Kidney (tissue), 14 donors: ENCODE data around the gene SLCO3A1. TPM values are rescaled to one million over a fixed set of nuclear protein-coding genes. Genes with fewer than 3 reads are reported as not detected.

Experiments
- DNase-seq, 5 donors: peaks; one replicate each; pipeline ENCODE4 v3.0.0-alpha.2; 2013 to 2020
- FAIRE-seq: peaks from 2 replicates; lab custom pipeline; 2012; peaks lifted over from hg19 to GRCh38; lab: Jason Lieb, UNC
- H3K27ac ChIP-seq, 2 donors: one replicate each; pipeline ENCODE4 v1.7.0; 2013; ENCODE audit warnings: low read depth in 2 of 2, low read length in 2 of 2, inconsistent platforms in 1 of 2
- H3K27me3 ChIP-seq: one replicate; pipeline ENCODE4 v1.7.1; 2013; ENCODE audit warnings: low read length, inconsistent platforms; ENCODE audit not compliant: control insufficient read depth, insufficient read depth
- H3K36me3 ChIP-seq, 3 donors: one replicate each; pipeline versions ENCODE4 v1.7.0 to v1.7.1; 2013; ENCODE audit warnings: low read length in 3 of 3, control low read depth in 1 of 3, inconsistent platforms in 1 of 3; ENCODE audit not compliant: insufficient read depth in 3 of 3, control insufficient read depth in 2 of 3
- H3K4me1 ChIP-seq, 3 donors: one replicate each; pipeline versions ENCODE4 v1.7.0 to v1.7.1; 2013; ENCODE audit warnings: low read length in 3 of 3, inconsistent platforms in 1 of 3, low read depth in 1 of 3; ENCODE audit not compliant: control insufficient read depth in 2 of 3, insufficient read depth in 2 of 3
- H3K4me3 ChIP-seq, 3 donors: one replicate each; pipeline versions ENCODE4 v1.7.0 to v1.8.1; 2013; ENCODE audit warnings: low read length in 3 of 3, control low read depth in 1 of 3, inconsistent platforms in 1 of 3
- H3K9ac ChIP-seq, 3 donors: one replicate each; pipeline versions ENCODE4 v1.7.0 to v1.7.1; 2013; ENCODE audit warnings: low read length in 3 of 3, control low read depth in 1 of 3, inconsistent platforms in 1 of 3
- H3K9me3 ChIP-seq, 3 donors: one replicate each; pipeline versions ENCODE4 v1.7.0 to v1.7.1; 2013; ENCODE audit warnings: low read length in 3 of 3, control low read depth in 1 of 3, inconsistent platforms in 1 of 3; ENCODE audit not compliant: control insufficient read depth in 2 of 3, insufficient read depth in 1 of 3
- intact Hi-C: fragments of 100-400 bp; cut with DNase I; formaldehyde crosslinking; loops from one replicate; pipeline ENCODE4 v1.11.1; 2022
- polyA plus RNA-seq: library from polyadenylated mRNA; stranded (reverse); fragments of 350-450 nt; fragmentation: Illumina TruSeq; extraction: RNeasy Lipid Tissue Mini Kit (QIAGEN cat#74804); gene quantifications from one replicate; pipeline ENCODE4 v1.2.3, GENCODE V29; 2014; ENCODE audit warnings: low read depth, low replicate concordance; ENCODE audit not compliant: insufficient read depth
- total RNA-seq: library from RNA; stranded (reverse); fragmentation: NEBNext Ultra II Directional; extraction: Animal tissue kit (Norgen Biotek cat#: 25700); gene quantifications from one replicate; pipeline ENCODE4 v1.2.1, GENCODE V29; 2021
- TF ChIP-seq, protein P1 (sequence below): IDR thresholded peaks from 3 replicates; pipeline ENCODE4 v1.5.1; 2012; ENCODE audit warnings: mild to moderate bottlenecking, moderate library complexity, borderline replicate concordance; ENCODE audit not compliant: insufficient read depth; ENCODE audit errors: extremely low read depth
- donor health status: control.
- donor health status: control.
- donor health status: control.
- donor health status: control.
- donor health status: control.
- donor health status: DM: yes; HTN: yes; CAD: no.
- donor health status: Normal renal cell carcinoma (clear cell type).

Gene SLCO3A1
- total and polyA plus RNA-seq, 2 donors from 2014 or later: 12.8 to 59.4 TPM

DNA sequence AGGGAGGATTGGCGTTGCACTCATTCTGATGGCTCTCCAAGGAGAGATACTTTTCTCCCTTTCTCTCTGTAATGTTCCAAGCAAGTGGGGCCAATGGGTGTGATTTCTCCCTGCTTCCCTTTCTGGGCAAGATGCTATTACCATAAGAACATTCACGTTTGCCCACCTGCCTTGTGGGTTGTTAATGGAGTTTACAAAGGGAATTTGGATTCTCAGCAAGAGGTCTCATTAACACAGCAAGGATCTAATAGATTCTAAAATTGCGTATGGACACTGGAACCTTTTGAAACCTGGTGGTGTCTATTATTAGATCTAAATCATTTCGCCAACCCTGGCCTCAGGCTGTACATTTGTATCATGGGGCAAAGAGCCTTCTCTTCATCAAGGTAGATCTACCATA, 74.1 kb downstream of the SLCO3A1 start:
- Histone ChIP-seq H3K4me1 (no peaks in the 10 kb centered on the region), H3K27ac (peak overlapping the region in 1 of 2 donors; percentile 13), H3K27me3 (no peaks in the 10 kb centered on the region), H3K9ac (no peak overlapping the region), H3K9me3 (no peaks in the 10 kb centered on the region), H3K4me3 (no peak overlapping the region), H3K36me3 (no peaks in the 10 kb centered on the region)
- TF ChIP-seq, protein P1, sequence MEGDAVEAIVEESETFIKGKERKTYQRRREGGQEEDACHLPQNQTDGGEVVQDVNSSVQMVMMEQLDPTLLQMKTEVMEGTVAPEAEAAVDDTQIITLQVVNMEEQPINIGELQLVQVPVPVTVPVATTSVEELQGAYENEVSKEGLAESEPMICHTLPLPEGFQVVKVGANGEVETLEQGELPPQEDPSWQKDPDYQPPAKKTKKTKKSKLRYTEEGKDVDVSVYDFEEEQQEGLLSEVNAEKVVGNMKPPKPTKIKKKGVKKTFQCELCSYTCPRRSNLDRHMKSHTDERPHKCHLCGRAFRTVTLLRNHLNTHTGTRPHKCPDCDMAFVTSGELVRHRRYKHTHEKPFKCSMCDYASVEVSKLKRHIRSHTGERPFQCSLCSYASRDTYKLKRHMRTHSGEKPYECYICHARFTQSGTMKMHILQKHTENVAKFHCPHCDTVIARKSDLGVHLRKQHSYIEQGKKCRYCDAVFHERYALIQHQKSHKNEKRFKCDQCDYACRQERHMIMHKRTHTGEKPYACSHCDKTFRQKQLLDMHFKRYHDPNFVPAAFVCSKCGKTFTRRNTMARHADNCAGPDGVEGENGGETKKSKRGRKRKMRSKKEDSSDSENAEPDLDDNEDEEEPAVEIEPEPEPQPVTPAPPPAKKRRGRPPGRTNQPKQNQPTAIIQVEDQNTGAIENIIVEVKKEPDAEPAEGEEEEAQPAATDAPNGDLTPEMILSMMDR: no peak
- DNase-seq: no peak
- FAIRE-seq: no peak
- intact Hi-C loops: no loop called here

DNA sequence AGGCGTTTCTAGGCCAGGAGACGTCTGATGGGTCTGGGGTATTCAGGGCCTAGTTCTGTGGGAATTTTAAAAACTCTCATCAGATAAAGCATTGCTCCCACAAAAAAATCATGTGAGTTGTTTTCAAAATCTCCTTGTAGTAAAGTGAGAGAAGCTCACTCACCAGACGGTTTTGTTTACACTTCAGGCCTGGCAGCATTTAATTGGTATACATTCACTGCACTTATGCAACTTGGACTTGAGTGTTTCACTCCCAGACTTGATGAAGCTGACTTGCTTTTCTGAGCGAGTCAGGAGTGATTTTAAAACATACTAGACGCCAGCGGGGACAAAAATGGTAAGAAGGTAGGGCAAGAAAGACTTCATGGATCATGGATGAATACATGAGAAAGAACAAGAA, 75.2 kb downstream of the SLCO3A1 start:
- TF ChIP-seq, protein P1: no peak
- Histone ChIP-seq H3K36me3 (no peaks in the 10 kb centered on the region), H3K4me3 (no peak overlapping the region), H3K9ac (no peak overlapping the region), H3K27me3 (no peaks in the 10 kb centered on the region), H3K27ac (no peak overlapping the region), H3K9me3 (no peaks in the 10 kb centered on the region), H3K4me1 (no peaks in the 10 kb centered on the region)
- no peak for FAIRE-seq
- intact Hi-C loops: no loop called here
- no peak for DNase-seq

DNA sequence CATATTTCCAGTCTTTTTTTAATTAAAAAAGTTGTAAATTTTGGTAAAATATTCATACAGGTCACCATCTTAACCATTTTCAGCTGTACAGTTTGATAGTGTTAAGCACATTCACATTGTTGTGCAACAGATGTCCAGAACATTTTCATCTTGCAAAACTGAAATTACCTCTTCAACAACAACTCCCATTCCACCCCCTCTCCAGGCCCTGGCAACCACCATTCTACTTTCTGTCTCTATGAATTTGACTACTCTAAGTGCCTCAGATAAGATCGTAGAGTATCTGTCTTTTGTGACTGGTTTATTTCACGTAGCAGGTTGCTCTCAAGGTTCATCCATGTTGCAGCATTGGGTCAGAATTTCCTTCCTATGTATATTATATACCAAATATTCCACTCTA, 76.0 kb downstream of the SLCO3A1 start:
- H3K4me3 ChIP-seq: no peak overlapping the region
- intact Hi-C loops: no loop called here
- no peak overlapping the region for H3K27ac ChIP-seq
- TF ChIP-seq, protein P1: no peak
- no peaks in the 10 kb centered on the region for H3K27me3 ChIP-seq
- H3K9ac ChIP-seq: no peak overlapping the region
- H3K9me3 ChIP-seq: no peaks in the 10 kb centered on the region
- no peaks in the 10 kb centered on the region for H3K4me1 ChIP-seq
- no peaks in the 10 kb centered on the region for H3K36me3 ChIP-seq
- no peak for DNase-seq
- FAIRE-seq: no peak

DNA sequence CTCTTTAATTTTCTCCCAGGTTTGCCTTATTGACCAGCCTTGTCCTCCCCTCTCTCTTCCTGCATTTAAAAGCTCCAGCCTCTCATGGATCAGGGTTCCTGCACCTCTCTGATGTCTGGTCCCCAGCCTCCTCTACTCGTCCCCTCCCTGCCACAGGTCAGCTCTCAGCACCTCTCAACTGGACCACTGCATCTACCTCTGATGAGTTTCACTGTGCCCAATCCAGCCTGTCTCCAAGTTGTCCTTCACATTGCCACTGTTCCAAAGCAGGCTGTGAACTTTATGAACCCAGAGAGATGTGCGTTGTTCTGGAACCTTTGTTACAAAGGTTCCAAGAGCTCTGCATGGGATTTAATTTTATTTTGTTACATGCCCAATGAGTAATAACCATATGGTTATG, 76.6 kb downstream of the SLCO3A1 start:
- Histone ChIP-seq H3K27me3 (no peaks in the 10 kb centered on the region), H3K9me3 (no peaks in the 10 kb centered on the region), H3K4me3 (no peak overlapping the region), H3K36me3 (no peaks in the 10 kb centered on the region), H3K4me1 (no peaks in the 10 kb centered on the region), H3K27ac (no peak overlapping the region), H3K9ac (no peak overlapping the region)
- intact Hi-C loops: no loop called here
- TF ChIP-seq, protein P1: no peak
- FAIRE-seq (no peak), DNase-seq (no peak)
